ENCODE data around the gene TULP4.
A peak's percentile ranks its signal among the peaks of the same experiment; 100 is the strongest.
"Not testable (repeated sequence)": the region's sequence is repeated elsewhere in the genome, so short reads cannot be mapped to it uniquely, and the experiment has no call there.

TULP4 gene

GRCh38 chr6:158312165-158312564 lies at the start of gene TULP4:
Gene TULP4, plus strand, starts transcription at chr6:158312465. Its CDS starts 1,552 bp downstream, at chr6:158314017.
- DNase-seq = no peak

- no peak for DNase-seq
These were observed 49.5 kb upstream of the TULP4 start for GRCh38 chr6:158262755-158263154.

- DNase-seq = no peak
These were observed 48.1 kb upstream of the TULP4 start for GRCh38 chr6:158264180-158264579.

- DNase-seq = no peak
These were observed 46.1 kb upstream of the TULP4 start for GRCh38 chr6:158266131-158266530.

- DNase-seq = no peak
These were observed 43.7 kb upstream of the TULP4 start for GRCh38 chr6:158268361-158269147.

- DNase-seq = no peak
These were observed 42.6 kb upstream of the TULP4 start for GRCh38 chr6:158269657-158270056.

- peak in 1 of 2 experiments; percentile 41 for DNase-seq
These were observed 41.7 kb upstream of the TULP4 start for GRCh38 chr6:158270389-158271127.

GRCh38 chr6:158272324-158272723 lies 39.9 kb upstream of the TULP4 start:
- DNase-seq = no peak

- no peak for DNase-seq
These were observed 34.3 kb upstream of the TULP4 start for GRCh38 chr6:158278004-158278403.

- no peak for DNase-seq
These were observed 32.6 kb upstream of the TULP4 start for GRCh38 chr6:158279615-158280014.

- DNase-seq = no peak
These were observed 28.8 kb upstream of the TULP4 start for GRCh38 chr6:158283304-158283980.

GRCh38 chr6:158284007-158284875 lies 28.0 kb upstream of the TULP4 start:
- no peak for DNase-seq

GRCh38 chr6:158284876-158285655 lies 27.2 kb upstream of the TULP4 start:
- no peak for DNase-seq

- DNase-seq = no peak
These were observed 26.6 kb upstream of the TULP4 start for GRCh38 chr6:158285656-158286021.

GRCh38 chr6:158286413-158286812 lies 25.9 kb upstream of the TULP4 start:
- DNase-seq = no peak

- DNase-seq = no peak
These were observed 25.2 kb upstream of the TULP4 start for GRCh38 chr6:158287047-158287446.

- DNase-seq = no peak
These were observed 22.2 kb upstream of the TULP4 start for GRCh38 chr6:158290040-158290439.

GRCh38 chr6:158290659-158291058 lies 21.6 kb upstream of the TULP4 start:
- peak; percentile 55 to 66 for DNase-seq

GRCh38 chr6:158292016-158292415 lies 20.2 kb upstream of the TULP4 start:
- no peak for DNase-seq

- no peak for DNase-seq
These were observed 19.1 kb upstream of the TULP4 start for GRCh38 chr6:158293122-158293521.

GRCh38 chr6:158295976-158296853 lies 16.1 kb upstream of the TULP4 start:
- DNase-seq = not testable (repeated sequence)

Data from activated T-cell treated with anti-CD3 and anti-CD28 coated beads, Interleukin-2, amount 50 U/mL, for 48 hours (primary cell).